ENCODE measurements around the gene TTC39A. TPM values are rescaled to one million over a fixed set of nuclear protein-coding genes. Genes with fewer than 3 reads are reported as not detected.

Gene TTC39A
- total RNA-seq, 2 experiments from 2014 or later, result not detected

GRCh38 chr1:51238034-51238403 lies 92.3 kb downstream of the TTC39A start:
- ChIA-PET POLR2A (interaction anchor here (1.5 to 3.5 kb wide), 2 partner anchors 59 to 268 kb away, joined by 3 to 17 read pairs; partner anchors contain the start of gene CDKN2C), CTCF (interaction anchor here (0.6 to 1.6 kb wide), 4 partner anchors 13 to 269 kb away, joined by 3 to 4 read pairs (median 4); no protein-coding TSS in a partner anchor)
- Mint-ChIP-seq H3K4me1 (peaks cover 39% of the 10 kb centered on the region), H3K27me3 (no peaks in the 10 kb centered on the region), H3K4me3 (no peak overlapping the region), H3K36me3 (ENCODE audit: low read depth) (peaks cover 8% of the 10 kb centered on the region), H3K9me3 (no peaks in the 10 kb centered on the region), H3K27ac (no peak overlapping the region)
- no peak for DNase-seq

DNA sequence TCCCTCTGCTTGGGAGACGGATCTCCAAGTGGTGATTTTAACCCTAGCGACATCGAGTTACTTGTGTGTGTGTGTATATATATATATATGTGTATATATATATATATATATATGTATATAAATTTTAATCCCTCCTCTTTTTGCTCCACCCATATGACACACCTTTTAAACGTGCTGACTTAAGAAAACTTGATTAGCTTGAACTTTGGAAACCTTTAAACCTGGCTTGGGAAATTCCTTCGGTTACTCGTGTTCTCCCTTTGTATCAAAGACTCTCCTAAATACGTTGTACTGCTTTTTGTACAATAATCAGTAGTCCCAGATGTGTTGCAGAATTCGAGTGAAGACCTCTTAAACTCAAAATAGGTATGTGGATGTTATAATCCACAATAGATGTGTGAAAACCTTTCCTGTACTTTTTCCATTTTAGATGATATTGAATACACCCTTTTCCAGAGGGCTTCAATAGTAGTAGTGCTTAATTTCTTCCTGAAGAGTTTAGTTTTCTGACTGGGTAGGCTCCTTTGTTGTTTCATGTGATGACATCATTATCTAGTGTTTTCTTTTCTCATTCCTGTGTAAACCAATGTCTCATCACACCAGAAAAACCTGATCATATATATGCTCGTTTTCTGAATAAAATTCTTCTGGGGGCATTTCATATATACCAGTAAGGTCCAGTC lies 92.9 kb downstream of the TTC39A start:
- Mint-ChIP-seq H3K9me3 (no peaks in the 10 kb centered on the region), H3K4me3 (no peak overlapping the region), H3K27me3 (no peaks in the 10 kb centered on the region), H3K27ac (no peak overlapping the region), H3K36me3 (ENCODE audit: low read depth) (peaks cover 6% of the 10 kb centered on the region), H3K4me1 (peaks cover 37% of the 10 kb centered on the region)
- ChIA-PET CTCF (interaction anchor here (0.6 to 1.6 kb wide), 4 partner anchors 13 to 59 kb away, joined by 3 to 4 read pairs (median 4); no protein-coding TSS in a partner anchor), POLR2A (interaction anchor here (1.5 to 3.5 kb wide), 4 partner anchors 22 to 267 kb away, joined by 3 to 17 read pairs (median 11); partner anchors contain the start of gene CDKN2C)
- DNase-seq, result no peak

Other genes starting within 250 kb of the TTC39A start
- gene C1orf185, start 228.3 kb downstream of the TTC39A start, total RNA-seq, result not detected
- 10 to 100 TPM; 34.8 to 39.7 TPM for gene RNF11, start 94.3 kb downstream of the TTC39A start, total RNA-seq
- 10 to 100 TPM; 71.8 to 75.0 TPM for gene EPS15, start 188.7 kb upstream of the TTC39A start, total RNA-seq

Data from activated CD4-positive, alpha-beta memory T cell treated with anti-CD3 and anti-CD28 coated beads, Interleukin-2, amount 10 ng/mL, durations not matched to agents 7 days and 5 days (primary cell).